Testis (tissue), 2 donors: ENCODE results near the gene CASK.

Source experiments
- CTCF ChIP-seq, 3 experiments: fragments of 450-650 bp in 2 of 3; fragments of 200-600 bp in 1 of 3; sonication (generic) in 1 of 3; IDR thresholded peaks; one replicate each; pipeline ENCODE4 v1.5.1; 2016 to 2019; ENCODE audit warnings: antibody characterized with exemption in 3 of 3, mild to moderate bottlenecking in 2 of 3, moderate library complexity in 1 of 3
- POLR2A ChIP-seq: fragments of 450-650 bp; IDR thresholded peaks from one replicate; pipeline ENCODE4 v1.6.1; 2017; ENCODE audit warnings: antibody characterized with exemption, mild to moderate bottlenecking, moderate library complexity

- TF ChIP-seq CTCF (IDR thresholded peaks at IDR 0.05) = no peak
- no peak for TF ChIP-seq POLR2A
Measured at GRCh38 chrX:41761702-41762101, 161.7 kb downstream of the CASK start.
